Transverse colon (tissue), 4 donors: ENCODE measurements around the gene IRS2. TPM values are rescaled to one million over a fixed set of nuclear protein-coding genes. Genes with fewer than 3 reads are reported as not detected.

Source experiments
- DNase-seq: peaks from one replicate; pipeline ENCODE4 v3.0.0-alpha.2; 2019
- H3K27ac ChIP-seq, 4 donors: fragments of 200-600 bp; sonication (generic); 2 replicates each; pipeline ENCODE4 v1.5.1; 2016 to 2018; ENCODE audit warnings: inconsistent platforms in 4 of 4
- H3K27me3 ChIP-seq: fragments of 200-600 bp; sonication (generic); 2 replicates; pipeline ENCODE4 v1.5.1; 2017; ENCODE audit warnings: inconsistent platforms
- H3K36me3 ChIP-seq, 4 donors: fragments of 200-600 bp; sonication (generic); 2 replicates each; pipeline ENCODE4 v1.5.1; 2017 to 2019; ENCODE audit warnings: inconsistent platforms in 4 of 4
- H3K4me1 ChIP-seq, 4 donors: fragments of 200-600 bp; sonication (generic); 2 replicates each; pipeline ENCODE4 v1.5.1; 2017 to 2020; ENCODE audit warnings: inconsistent platforms in 4 of 4
- H3K4me3 ChIP-seq, 4 donors: fragments of 200-600 bp; sonication (generic); 1 replicate in 1 of 4; 2 replicates in 3 of 4; pipeline versions ENCODE4 v1.5.1 to v1.6.1; 2017 to 2019; ENCODE audit warnings: inconsistent platforms in 4 of 4
- H3K9me3 ChIP-seq, 2 donors: fragments of 200-600 bp; sonication (generic); 2 replicates each; pipeline ENCODE4 v1.5.1; 2017 to 2019; ENCODE audit warnings: inconsistent platforms in 2 of 2
- CTCF ChIP-seq, 5 experiments: fragments of 200-600 bp in 3 of 5; fragments of 450-650 bp in 2 of 5; sonication (generic) in 3 of 5; IDR thresholded peaks; 1 replicate in 2 of 5; 2 replicates in 3 of 5; pipeline ENCODE4 v1.5.1; 2016 to 2017; ENCODE audit warnings: antibody characterized with exemption in 5 of 5, inconsistent platforms in 3 of 5, mild to moderate bottlenecking in 2 of 5, moderate library complexity in 1 of 5
- EP300 ChIP-seq: sonication (generic); formaldehyde crosslinking; IDR thresholded peaks from one replicate; pipeline ENCODE4 v1.6.1; 2017; ENCODE audit warnings: antibody characterized with exemption, low read depth
- POLR2A ChIP-seq: fragments of 450-650 bp; IDR thresholded peaks from one replicate; pipeline ENCODE4 v1.6.1; 2016; ENCODE audit warnings: antibody characterized with exemption, mild to moderate bottlenecking, moderate library complexity
- POLR2AphosphoS5 ChIP-seq, 3 donors: sonication (generic); formaldehyde crosslinking; IDR thresholded peaks; one replicate each; pipeline ENCODE4 v1.6.1; 2016; ENCODE audit warnings: antibody characterized with exemption in 3 of 3
- WGBS, 2 donors: methylation state at CpG; one replicate each; pipeline ENCODE4 v1.1.5; 2018; ENCODE audit warnings: low coverage in 1 of 2; 5-methylcytosine and 5-hydroxymethylcytosine counted together
- in situ Hi-C, 4 donors: fragments of 200-750 bp; cut with MboI; loops; one replicate each; pipeline versions ENCODE4 v1.15.0 to v1.15.1; 2017; ENCODE audit warnings: low sequenced_read_pairs in 3 of 4, low pct_ligation_motif_present in 1 of 4, low pct_unique_long_range_greater_than_20kb in 1 of 4
- intact Hi-C: fragments of 100-400 bp; cut with DNase I; formaldehyde crosslinking; loops from one replicate; pipeline ENCODE4 v1.15.1; 2023; ENCODE audit warnings: low total_unique reads
- total RNA-seq, 4 donors: library from RNA; depleted of rRNA; stranded (reverse); fragments of >200 nt; gene quantifications; one replicate each; pipeline ENCODE4 v1.1.0, GENCODE V29; 2016

IRS2 gene
- total RNA-seq, 4 donors from 2014 or later = 12.5 to 72.6 (median 28.5) TPM

GRCh38 chr13:109787135-109787954, 962 bp upstream of the IRS2 start:
- H3K4me3 ChIP-seq = peak overlapping the region; percentile 60 to 89 (median 77)
- peak; percentile 36 for DNase-seq
- WGBS, 2 donors = 0% methylated on average over 57 of the region's 86 CpGs; no CpG with 5 or more reads in 1 of the 2 donors
- peaks cover 0 to 26% (median 17%) of the 10 kb centered on the region in 4 donors for H3K4me1 ChIP-seq
- intact Hi-C loops (no loop called here), in situ Hi-C loops (loop anchor here in 3 of 4 donors (25.0 kb wide), 3 partner anchors 325 to 825 kb away; no protein-coding TSS in a partner anchor)
- H3K9me3 ChIP-seq = no peaks in the 10 kb centered on the region
- peaks cover 28% of the 10 kb centered on the region for H3K27me3 ChIP-seq
- TF ChIP-seq EP300 = no peak
- no peak for TF ChIP-seq CTCF (IDR thresholded peaks at IDR 0.05)
- no peak for TF ChIP-seq POLR2AphosphoS5 (IDR thresholded peaks at IDR 0.05)
- no peak for TF ChIP-seq POLR2A
- H3K36me3 ChIP-seq = peaks cover 0 to 14% (median 6%) of the 10 kb centered on the region in 4 donors
- H3K27ac ChIP-seq = peak overlapping the region; percentile 71 to 92 (median 89)

- Histone ChIP-seq H3K4me3 (peak overlapping the region; percentile 54 to 89 (median 77)), H3K9me3 (no peaks in the 10 kb centered on the region), H3K36me3 (peaks cover 0 to 19% (median 6%) of the 10 kb centered on the region in 4 donors), H3K4me1 (peaks cover 0 to 38% (median 27%) of the 10 kb centered on the region in 4 donors), H3K27ac (peak overlapping the region; percentile 71 to 92 (median 89)), H3K27me3 (peaks cover 18% of the 10 kb centered on the region)
- intact Hi-C loops (no loop called here), in situ Hi-C loops (loop anchor here in 3 of 4 donors (25.0 kb wide), 3 partner anchors 326 to 824 kb away; no protein-coding TSS in a partner anchor)
- DNase-seq = no peak
- no peak for TF ChIP-seq CTCF (IDR thresholded peaks at IDR 0.05)
- no peak for TF ChIP-seq POLR2A
- TF ChIP-seq POLR2AphosphoS5 (IDR thresholded peaks at IDR 0.05) = no peak
- no peak for TF ChIP-seq EP300
- 14% methylated on average over 15 of the region's 88 CpGs; no CpG with 5 or more reads in 1 of the 2 donors for WGBS, 2 donors
Observed at GRCh38 chr13:109785892-109786450, 412 bp downstream of the IRS2 start.

- intact Hi-C loops (no loop called here), in situ Hi-C loops (loop anchor here in 3 of 4 donors (25.0 kb wide), 3 partner anchors 327 to 823 kb away; no protein-coding TSS in a partner anchor)
- Histone ChIP-seq H3K9me3 (no peaks in the 10 kb centered on the region), H3K36me3 (peaks cover 0 to 19% (median 6%) of the 10 kb centered on the region in 4 donors), H3K4me1 (peaks cover 0 to 44% (median 33%) of the 10 kb centered on the region in 4 donors), H3K4me3 (peak overlapping the region; percentile 54 to 89 (median 77)), H3K27ac (peak overlapping the region; percentile 71 to 92 (median 89)), H3K27me3 (peaks cover 18% of the 10 kb centered on the region)
- peak; percentile 44 for DNase-seq
- WGBS, 2 donors = 11% methylated on average over 49 of the region's 98 CpGs; no CpG with 5 or more reads in 1 of the 2 donors
- TF ChIP-seq POLR2A (peak; percentile 15), EP300 (no peak)
Observed at GRCh38 chr13:109785141-109785891, 1.1 kb downstream of the IRS2 start.

GRCh38 chr13:109784590-109785140, 1.7 kb downstream of the IRS2 start:
- Histone ChIP-seq H3K27me3 (peaks cover 17% of the 10 kb centered on the region), H3K9me3 (no peaks in the 10 kb centered on the region), H3K36me3 (peaks cover 0 to 19% (median 6%) of the 10 kb centered on the region in 4 donors), H3K4me1 (peaks cover 0 to 51% (median 38%) of the 10 kb centered on the region in 4 donors), H3K4me3 (peak overlapping the region; percentile 52 to 89 (median 77)), H3K27ac (peak overlapping the region; percentile 71 to 92 (median 89))
- DNase-seq = peak; percentile 80
- peak in 2 of 3 donors; percentile 4 to 9 for TF ChIP-seq POLR2AphosphoS5 (IDR thresholded peaks at IDR 0.05)
- TF ChIP-seq POLR2A = no peak
- peak in 4 of 5 experiments; percentile 11 to 69 (median 47) for TF ChIP-seq CTCF (IDR thresholded peaks at IDR 0.05)
- TF ChIP-seq EP300 = no peak
- 7% methylated on average over 32 of the region's 83 CpGs; no CpG with 5 or more reads in 1 of the 2 donors for WGBS, 2 donors
- intact Hi-C loops = loop anchor here (5.0 kb wide), 1 partner anchor 323 kb away; no protein-coding TSS in a partner anchor
- in situ Hi-C loops = loop anchor here in 3 of 4 donors (25.0 kb wide), 3 partner anchors 328 to 822 kb away; no protein-coding TSS in a partner anchor
